Fibroblast of villous mesenchyme (primary cell): ENCODE results near the gene THTPA. TPM values are rescaled to one million over a fixed set of nuclear protein-coding genes. Genes with fewer than 3 reads are reported as not detected.
"Not testable (repeated sequence)": the region's sequence is repeated elsewhere in the genome, so short reads cannot be mapped to it uniquely, and the experiment has no call there.

Source experiments
- DNase-seq: peaks from one replicate; pipeline ENCODE4 v3.0.0-alpha.2; 2010; ENCODE audit warnings: low read depth
- H3K4me3 ChIP-seq: 2 replicates; pipeline ENCODE4 v1.5.1; 2011; ENCODE audit warnings: low read depth, mild to moderate bottlenecking, low read length
- total RNA-seq: library from RNA; depleted of rRNA; stranded (reverse); fragments of >200 nt; gene quantifications from 2 replicates; pipeline ENCODE4 v1.2.3, GENCODE V29; 2012
- TF ChIP-seq, protein P1 (sequence below): IDR thresholded peaks from 2 replicates; pipeline ENCODE4 v1.5.1; 2012; ENCODE audit warnings: low read depth, mild to moderate bottlenecking, low read length; ENCODE audit not compliant: insufficient read depth

Gene THTPA
- total RNA-seq, 1 donor: 15.5 TPM

DNA sequence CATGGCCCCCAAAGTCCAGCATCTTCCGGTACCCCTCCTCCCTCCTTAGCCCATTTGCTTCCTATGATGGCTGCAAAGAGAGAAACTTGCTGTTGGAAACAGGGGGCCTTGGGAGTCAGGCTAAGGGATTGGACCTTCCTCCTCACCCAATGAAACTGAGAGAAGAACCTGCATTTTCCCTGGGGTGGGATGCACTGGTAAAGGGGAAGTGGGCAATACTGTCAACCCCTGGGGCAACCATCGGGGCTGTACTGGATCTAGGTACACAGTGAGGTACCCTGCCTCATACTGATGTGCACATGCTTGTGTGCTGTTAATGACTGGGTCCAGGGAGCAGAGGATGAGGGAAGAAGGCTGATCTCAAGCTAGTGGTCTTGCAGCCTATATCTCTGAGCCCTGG lies 33.5 kb downstream of the THTPA start:
- DNase-seq: no peak
- TF ChIP-seq, protein P1, sequence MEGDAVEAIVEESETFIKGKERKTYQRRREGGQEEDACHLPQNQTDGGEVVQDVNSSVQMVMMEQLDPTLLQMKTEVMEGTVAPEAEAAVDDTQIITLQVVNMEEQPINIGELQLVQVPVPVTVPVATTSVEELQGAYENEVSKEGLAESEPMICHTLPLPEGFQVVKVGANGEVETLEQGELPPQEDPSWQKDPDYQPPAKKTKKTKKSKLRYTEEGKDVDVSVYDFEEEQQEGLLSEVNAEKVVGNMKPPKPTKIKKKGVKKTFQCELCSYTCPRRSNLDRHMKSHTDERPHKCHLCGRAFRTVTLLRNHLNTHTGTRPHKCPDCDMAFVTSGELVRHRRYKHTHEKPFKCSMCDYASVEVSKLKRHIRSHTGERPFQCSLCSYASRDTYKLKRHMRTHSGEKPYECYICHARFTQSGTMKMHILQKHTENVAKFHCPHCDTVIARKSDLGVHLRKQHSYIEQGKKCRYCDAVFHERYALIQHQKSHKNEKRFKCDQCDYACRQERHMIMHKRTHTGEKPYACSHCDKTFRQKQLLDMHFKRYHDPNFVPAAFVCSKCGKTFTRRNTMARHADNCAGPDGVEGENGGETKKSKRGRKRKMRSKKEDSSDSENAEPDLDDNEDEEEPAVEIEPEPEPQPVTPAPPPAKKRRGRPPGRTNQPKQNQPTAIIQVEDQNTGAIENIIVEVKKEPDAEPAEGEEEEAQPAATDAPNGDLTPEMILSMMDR: no peak
- H3K4me3 ChIP-seq: no peak overlapping the region

DNA sequence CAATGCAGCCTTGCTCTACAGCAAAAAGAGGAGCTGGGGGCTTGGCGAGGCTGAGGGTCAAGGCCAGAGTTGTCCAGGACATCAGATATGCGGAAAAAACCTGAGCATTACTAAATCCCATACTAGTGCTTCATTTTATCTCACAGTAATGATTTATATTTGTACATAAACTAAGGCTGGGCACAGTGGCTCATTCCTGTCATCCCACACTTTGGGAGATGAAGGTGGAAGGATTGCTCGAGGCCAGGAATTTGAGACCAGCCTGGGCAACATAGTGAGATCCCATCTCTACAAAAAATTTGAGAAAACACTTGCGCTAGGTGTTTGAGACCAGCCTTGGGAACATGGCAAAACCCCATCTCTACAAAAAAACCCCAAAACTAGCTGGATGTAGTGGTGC lies 34.1 kb downstream of the THTPA start:
- no peak for DNase-seq
- TF ChIP-seq, protein P1: no peak
- no peak overlapping the region for H3K4me3 ChIP-seq

DNA sequence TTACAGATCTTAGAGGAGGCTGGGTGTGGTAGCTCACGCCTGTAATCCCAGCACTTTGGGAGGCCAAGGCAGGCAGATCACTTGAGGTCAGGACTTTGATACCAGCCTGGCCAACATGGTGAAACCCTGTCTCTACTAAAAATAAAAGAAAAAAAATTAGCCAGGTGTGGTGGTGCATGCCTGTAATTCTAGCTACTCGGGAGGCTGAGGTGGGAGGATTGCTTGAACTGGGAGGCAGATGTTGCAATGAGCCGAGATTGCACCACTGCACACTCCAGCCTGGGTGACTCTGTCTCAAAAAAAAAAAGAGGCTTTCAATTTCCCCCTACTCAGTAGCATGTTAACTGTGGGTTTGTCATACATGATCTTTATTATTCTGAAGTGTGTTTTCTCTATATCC lies 38.1 kb downstream of the THTPA start:
- not testable (repeated sequence) for DNase-seq

DNA sequence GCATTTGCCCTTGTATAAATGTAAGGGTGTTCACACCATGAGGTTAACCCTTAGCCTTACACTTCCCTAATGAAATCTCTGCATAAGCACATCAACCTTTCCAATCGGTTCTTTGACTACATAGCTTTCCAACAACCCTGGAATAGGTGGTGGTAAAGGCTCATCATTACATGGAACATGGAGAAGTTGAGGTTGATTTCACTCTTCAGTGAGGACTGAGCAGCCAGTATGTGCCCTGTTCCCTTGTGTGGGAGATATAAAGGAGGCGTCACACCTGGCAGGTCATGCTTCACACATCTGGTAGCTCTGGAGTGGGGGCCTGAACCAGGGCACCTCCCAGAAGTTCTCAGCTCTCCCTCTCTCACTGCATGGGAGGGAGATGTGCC lies 44.2 kb downstream of the THTPA start:
- no peak overlapping the region for H3K4me3 ChIP-seq
- DNase-seq: no peak
- TF ChIP-seq, protein P1: no peak

More for the DNA sequence above, 38.1 kb downstream of the THTPA start:
- H3K4me3 ChIP-seq: not testable (repeated sequence)

DNA sequence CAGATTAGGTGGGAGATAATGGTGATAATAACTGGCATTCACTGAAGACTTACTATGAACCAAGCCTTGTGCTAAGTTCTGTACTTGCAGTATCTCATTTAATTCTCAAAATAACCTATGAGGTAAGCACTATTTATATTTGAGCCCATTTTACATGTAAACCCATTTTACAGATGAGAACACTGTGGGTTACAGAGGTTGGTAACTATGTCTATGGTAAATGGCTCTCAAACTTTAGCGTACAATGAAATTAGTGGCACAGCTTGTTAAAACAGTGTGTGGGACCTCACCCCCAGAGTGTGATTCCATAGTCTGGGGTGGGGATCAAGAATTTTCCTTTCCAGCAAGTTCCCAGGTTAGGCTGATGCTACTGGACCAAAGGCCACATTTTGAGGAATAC lies 44.7 kb downstream of the THTPA start:
- no peak for DNase-seq
- no peak overlapping the region for H3K4me3 ChIP-seq
- TF ChIP-seq, protein P1: no peak

DNA sequence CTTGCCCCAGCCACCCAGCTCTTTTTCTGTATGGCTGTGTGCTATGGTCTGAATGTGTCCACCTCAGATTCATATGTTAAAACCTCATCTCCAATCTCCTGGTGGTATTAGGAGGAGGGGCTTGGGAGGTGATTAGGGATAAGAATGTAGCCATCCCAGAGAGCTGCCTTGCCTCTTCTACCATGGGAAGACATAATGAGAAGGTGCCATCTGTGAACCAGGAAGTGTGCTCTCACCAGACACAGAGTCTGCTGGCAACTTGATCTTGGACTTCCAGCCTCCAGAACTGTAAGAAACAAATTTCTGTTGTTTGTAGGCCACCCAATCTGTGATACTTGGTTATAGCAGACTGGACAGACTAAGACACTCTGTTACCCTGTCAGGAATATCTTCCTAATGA lies 45.4 kb downstream of the THTPA start:
- TF ChIP-seq, protein P1: no peak
- no peak for DNase-seq
- H3K4me3 ChIP-seq: no peak overlapping the region

DNA sequence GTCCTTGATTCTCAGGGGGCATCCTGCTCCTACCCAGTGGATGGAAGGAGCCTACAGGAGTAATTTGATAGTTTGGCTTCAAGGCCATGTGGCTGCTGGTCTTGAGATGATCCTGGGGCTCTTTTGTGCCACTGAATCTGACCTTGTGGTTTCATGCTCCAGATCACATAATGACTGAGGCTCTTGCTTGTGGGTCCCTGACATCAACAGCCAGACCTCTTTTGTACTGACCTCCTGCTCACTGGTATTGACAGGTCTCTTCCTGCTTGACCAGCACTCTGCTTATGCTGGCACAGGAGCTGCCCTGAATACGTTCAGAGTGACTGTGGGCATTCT lies 45.7 kb downstream of the THTPA start:
- no peak overlapping the region for H3K4me3 ChIP-seq
- TF ChIP-seq, protein P1: no peak
- no peak for DNase-seq
